Panc1 (cell line): ENCODE data around the gene LRRC56.

Source experiments
- CTCF ChIP-seq: fragments of 450-650 bp; IDR thresholded peaks from 2 replicates; pipeline ENCODE4 v1.5.1; 2017; ENCODE audit warnings: mild to moderate bottlenecking
- POLR2AphosphoS5 ChIP-seq: IDR thresholded peaks from 2 replicates; pipeline ENCODE4 v1.6.1; 2012; ENCODE audit warnings: mild to moderate bottlenecking, low read depth, low read length, moderate library complexity
- REST ChIP-seq, 2 experiments: IDR thresholded peaks; 2 replicates each; pipeline ENCODE4 v1.6.1; 2011 to 2012; ENCODE audit warnings: low read depth in 2 of 2, control low read depth in 1 of 2, low read length in 1 of 2, mild to moderate bottlenecking in 1 of 2, moderate library complexity in 1 of 2; ENCODE audit not compliant: insufficient read depth in 1 of 2
- SIN3A ChIP-seq: IDR thresholded peaks from 2 replicates; pipeline ENCODE4 v1.6.1; 2012; ENCODE audit warnings: low read depth, mild to moderate bottlenecking, low read length, moderate library complexity, borderline replicate concordance; ENCODE audit not compliant: insufficient read depth
- TCF7L2 ChIP-seq: IDR thresholded peaks from 2 replicates; pipeline ENCODE4 v1.6.1; 2011; ENCODE audit warnings: mild to moderate bottlenecking, low read depth, low read length, inconsistent platforms

- TF ChIP-seq CTCF = no peak
- TF ChIP-seq REST (IDR thresholded peaks at IDR 0.05; ENCODE audit: insufficient read depth in 1 of 2, low read depth in 2 of 2, low read length in 1 of 2) = no peak
- no peak for TF ChIP-seq SIN3A
- no peak for TF ChIP-seq POLR2AphosphoS5
- TF ChIP-seq TCF7L2 = no peak
Observed at GRCh38 chr11:532527-532985, 4.8 kb upstream of the LRRC56 start.
